ENCODE results near the gene ODAD4.

DNA sequence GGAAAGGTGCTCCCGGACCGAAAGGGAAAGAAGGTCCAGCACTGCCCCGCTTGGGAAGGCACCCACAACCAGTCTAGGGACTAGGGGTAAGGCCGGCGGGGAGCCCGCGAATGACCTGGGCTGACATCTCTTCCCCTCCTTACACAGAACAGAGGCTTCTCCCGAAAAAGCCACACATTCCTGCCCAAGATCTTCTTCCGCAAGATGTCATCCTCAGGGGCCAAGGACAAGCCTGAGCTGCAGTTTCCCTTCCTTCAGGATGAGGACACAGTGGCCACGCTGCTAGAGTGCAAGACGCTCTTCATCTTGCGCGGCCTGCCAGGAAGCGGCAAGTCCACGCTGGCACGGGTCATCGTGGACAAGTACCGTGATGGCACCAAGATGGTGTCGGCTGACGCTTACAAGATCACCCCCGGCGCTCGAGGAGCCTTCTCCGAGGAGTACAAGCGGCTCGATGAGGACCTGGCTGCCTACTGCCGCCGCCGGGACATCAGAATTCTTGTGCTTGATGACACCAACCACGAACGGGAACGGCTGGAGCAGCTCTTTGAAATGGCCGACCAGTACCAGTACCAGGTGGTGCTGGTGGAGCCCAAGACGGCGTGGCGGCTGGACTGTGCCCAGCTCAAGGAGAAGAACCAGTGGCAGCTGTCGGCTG lies 37.6 kb downstream of the ODAD4 start:
- TF ChIP-seq GATA2 (IDR thresholded peaks at IDR 0.05; ENCODE audit: low read depth, low read length) (no peak), GATA3 (IDR thresholded peaks at IDR 0.05; ENCODE audit: low read depth, low read length) (no peak)

All from SH-SY5Y (cell line).